Panc1 (cell line): ENCODE results near the gene FRYL. TPM values are rescaled to one million over a fixed set of nuclear protein-coding genes. Genes with fewer than 3 reads are reported as not detected.

ENCODE experiments used
- ATAC-seq: fragments of 200-7000 bp; cut with Tn5 transposase; 2 replicates; pipeline ENCODE4 v1.9.1; 2020; ENCODE audit warnings: mild to moderate bottlenecking, moderate library complexity
- BruUV-seq: library from RNA; stranded (reverse); fragments of 400-500 nt; replicated peaks from 2 replicates; lab custom pipeline; 2021; lab: Mats Ljungman, UMichigan
- CTCF ChIA-PET: fragments of 300-600 bp; sonication (Branson Sonifier 250); formaldehyde crosslinking; loops from one replicate; lab custom pipeline; 2022; ENCODE audit warnings: antibody characterized with exemption; lab: Charles Lee
- POLR2A ChIA-PET: fragments of 300-600 bp; sonication (Branson Sonifier 250); formaldehyde crosslinking; loops from one replicate; lab custom pipeline; 2022; ENCODE audit warnings: antibody characterized with exemption; lab: Charles Lee
- DNase-seq: peaks from one replicate; pipeline ENCODE4 v3.0.0-alpha.2; 2010; ENCODE audit warnings: low read depth, low spot score
- H3K27ac ChIP-seq: 2 replicates; pipeline ENCODE4 v1.5.1; 2011; ENCODE audit warnings: mild to moderate bottlenecking, low read length, inconsistent platforms
- H3K27me3 ChIP-seq: fragments of 200-500 bp; sonication (Bioruptor generic); 2 replicates; pipeline ENCODE4 v1.6.0; 2014; ENCODE audit warnings: low read length, inconsistent platforms; ENCODE audit not compliant: control insufficient read depth, insufficient read depth
- H3K36me3 ChIP-seq: fragments of 200-500 bp; sonication (Bioruptor generic); 2 replicates; pipeline ENCODE4 v1.5.1; 2014; ENCODE audit warnings: inconsistent platforms, mild to moderate bottlenecking, low read length, moderate library complexity; ENCODE audit not compliant: control insufficient read depth, insufficient read depth
- H3K4me1 ChIP-seq: 2 replicates; pipeline ENCODE4 v1.5.1; 2011; ENCODE audit warnings: inconsistent platforms, mild to moderate bottlenecking, low read length, moderate library complexity; ENCODE audit not compliant: control insufficient read depth, insufficient read depth
- H3K4me3 ChIP-seq, 2 experiments: 2 replicates each; pipeline ENCODE4 v1.5.1; 2011 to 2012; ENCODE audit warnings: low read depth in 2 of 2, low read length in 2 of 2, mild to moderate bottlenecking in 2 of 2, inconsistent platforms in 1 of 2, moderate library complexity in 1 of 2
- H3K9me3 ChIP-seq: fragments of 200-500 bp; sonication (Bioruptor generic); 2 replicates; pipeline ENCODE4 v1.5.1; 2014; ENCODE audit warnings: low read depth, mild to moderate bottlenecking, inconsistent platforms, low read length, moderate library complexity; ENCODE audit not compliant: control insufficient read depth, insufficient read depth
- CTCF ChIP-seq: fragments of 450-650 bp; IDR thresholded peaks from 2 replicates; pipeline ENCODE4 v1.5.1; 2017; ENCODE audit warnings: mild to moderate bottlenecking
- POLR2AphosphoS5 ChIP-seq: IDR thresholded peaks from 2 replicates; pipeline ENCODE4 v1.6.1; 2012; ENCODE audit warnings: mild to moderate bottlenecking, low read depth, low read length, moderate library complexity
- REST ChIP-seq, 2 experiments: IDR thresholded peaks; 2 replicates each; pipeline ENCODE4 v1.6.1; 2011 to 2012; ENCODE audit warnings: low read depth in 2 of 2, control low read depth in 1 of 2, low read length in 1 of 2, mild to moderate bottlenecking in 1 of 2, moderate library complexity in 1 of 2; ENCODE audit not compliant: insufficient read depth in 1 of 2
- SIN3A ChIP-seq: IDR thresholded peaks from 2 replicates; pipeline ENCODE4 v1.6.1; 2012; ENCODE audit warnings: low read depth, mild to moderate bottlenecking, low read length, moderate library complexity, borderline replicate concordance; ENCODE audit not compliant: insufficient read depth
- TCF7L2 ChIP-seq: IDR thresholded peaks from 2 replicates; pipeline ENCODE4 v1.6.1; 2011; ENCODE audit warnings: mild to moderate bottlenecking, low read depth, low read length, inconsistent platforms
- in situ Hi-C: cut with HindIII; loops from 2 replicates; pipeline ENCODE4 v1.10.0; 2016; ENCODE audit warnings: low sequenced_read_pairs, low pct_unique_long_range_greater_than_20kb
- intact Hi-C: fragments of 100-400 bp; cut with micrococcal nuclease; formaldehyde crosslinking; loops from one replicate; pipeline ENCODE4 v1.10.0; 2022; ENCODE audit not compliant: unreplicated experiment
- total RNA-seq: library from RNA; stranded (reverse); gene quantifications from one replicate; pipeline ENCODE4 v1.2.1, GENCODE V29; 2021; ENCODE audit not compliant: unreplicated experiment

Gene FRYL
- total RNA-seq, 1 experiment from 2014 or later = 47.5 TPM

GRCh38 chr4:48620093-48620492, 160.0 kb downstream of the FRYL start:
- in situ Hi-C loops = no loop called here
- no peaks in the 10 kb centered on the region for H3K4me1 ChIP-seq
- DNase-seq (no peak), ATAC-seq (no peak)
- H3K9me3 ChIP-seq = no peaks in the 10 kb centered on the region
- POLR2A ChIA-PET = no interaction called here
- no peak overlapping the region for H3K27ac ChIP-seq
- TF ChIP-seq SIN3A (no peak), TCF7L2 (no peak), REST (IDR thresholded peaks at IDR 0.05; ENCODE audit: insufficient read depth in 1 of 2, low read depth in 2 of 2, low read length in 1 of 2) (no peak)
- CTCF ChIA-PET = no interaction called here
- no TSS peak for BruUV-seq
- peaks cover 4% of the 10 kb centered on the region; the same call in 1 of the 2 replicates for H3K36me3 ChIP-seq
- H3K4me3 ChIP-seq = no peak overlapping the region
- intact Hi-C loops = no loop called here
- H3K27me3 ChIP-seq = no peaks in the 10 kb centered on the region

DNA sequence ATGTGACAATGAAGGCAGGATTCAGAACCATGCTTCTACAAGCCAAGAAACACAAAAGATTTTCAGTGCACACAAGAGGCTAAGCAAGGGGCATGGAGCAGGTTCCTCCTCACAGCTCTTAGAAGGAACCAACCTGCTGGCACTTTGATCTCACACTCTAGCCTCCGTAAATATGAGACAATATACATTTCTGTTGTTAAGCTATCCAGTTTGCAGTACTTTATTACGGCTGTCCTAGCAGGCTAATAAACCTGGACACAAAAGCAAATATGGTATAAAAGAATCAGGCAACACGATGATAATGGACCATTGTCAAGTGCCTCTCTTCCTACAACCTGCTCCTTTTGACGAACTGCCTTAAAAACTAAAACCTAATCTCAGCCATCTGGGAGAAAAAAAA, 175.6 kb downstream of the FRYL start:
- ATAC-seq = no peak
- H3K9me3 ChIP-seq = no peaks in the 10 kb centered on the region
- POLR2A ChIA-PET = no interaction called here
- DNase-seq = no peak
- H3K4me1 ChIP-seq = no peaks in the 10 kb centered on the region
- in situ Hi-C loops (no loop called here), intact Hi-C loops (no loop called here)
- CTCF ChIA-PET = no interaction called here
- no TSS peak for BruUV-seq
- H3K27ac ChIP-seq = no peak overlapping the region
- TF ChIP-seq SIN3A (no peak), TCF7L2 (no peak), REST (IDR thresholded peaks at IDR 0.05; ENCODE audit: insufficient read depth in 1 of 2, low read depth in 2 of 2, low read length in 1 of 2) (no peak), CTCF (no peak), POLR2AphosphoS5 (no peak)
- no peaks in the 10 kb centered on the region for H3K27me3 ChIP-seq
- H3K36me3 ChIP-seq = no peaks in the 10 kb centered on the region
- H3K4me3 ChIP-seq = no peak overlapping the region
